Adrenal gland (tissue), 12 donors: Measurements from ENCODE around the gene ASAP2. TPM values are rescaled to one million over a fixed set of nuclear protein-coding genes. Genes with fewer than 3 reads are reported as not detected.

ENCODE experiments used
- DNase-seq, 7 donors: peaks; one replicate each; pipeline ENCODE4 v3.0.0-alpha.2; 2019 to 2020
- H3K27ac ChIP-seq, 5 donors: fragments of 200-600 bp; sonication (generic) in 4 of 5; 1 replicate in 3 of 5; 2 replicates in 2 of 5; pipeline versions ENCODE4 v1.5.1 to v1.8.0; 2016 to 2020; ENCODE audit warnings: mild to moderate bottlenecking in 1 of 5
- H3K27me3 ChIP-seq: fragments of 200-600 bp; 2 replicates; pipeline ENCODE4 v1.8.0; 2021
- H3K36me3 ChIP-seq, 2 donors: fragments of 200-600 bp; replicated peaks in 1 of 2; 1 replicate in 1 of 2; 2 replicates in 1 of 2; pipeline versions ENCODE4 v1.5.1 to v1.8.0; 2018 to 2022
- H3K4me1 ChIP-seq, 2 donors: fragments of 200-600 bp; replicated peaks in 1 of 2; 1 replicate in 1 of 2; 2 replicates in 1 of 2; pipeline versions ENCODE4 v1.5.1 to v1.8.0; 2018 to 2021
- H3K4me3 ChIP-seq, 4 donors: fragments of 200-600 bp; sonication (generic) in 3 of 4; one replicate each; pipeline ENCODE4 v1.5.1; 2016 to 2018
- H3K9me3 ChIP-seq, 3 donors: fragments of 200-600 bp; sonication (generic) in 1 of 3; replicated peaks in 1 of 3; 1 replicate in 2 of 3; 2 replicates in 1 of 3; pipeline versions ENCODE4 v1.5.1 to v1.8.0; 2016 to 2021
- POLR2A ChIP-seq, 2 donors: fragments of 450-650 bp; IDR thresholded peaks; one replicate each; pipeline ENCODE4 v1.6.1; 2017; ENCODE audit warnings: antibody characterized with exemption in 2 of 2, mild to moderate bottlenecking in 2 of 2, moderate library complexity in 1 of 2
- WGBS, 4 donors: extraction: QIAGEN DNeasy Blood & Tissue Kit in 2 of 4; methylation state at CpG; one replicate each; pipeline versions ENCODE4 v1.1.5 to v1.1.7; 2013 to 2017; 5-methylcytosine and 5-hydroxymethylcytosine counted together
- intact Hi-C, 2 donors: fragments of 100-400 bp; cut with DNase I; formaldehyde crosslinking; loops; one replicate each; pipeline versions ENCODE4 v1.14.1 to v1.15.0; 2022 to 2023
- polyA plus RNA-seq, 3 donors: library from polyadenylated mRNA; stranded (reverse); fragments of 200-250 nt in 2 of 3; fragments of 350-450 nt in 1 of 3; fragmentation: Illumina TruSeq in 1 of 3; extraction: RNeasy Lipid Tissue Mini Kit (QIAGEN cat#74804) in 1 of 3; gene quantifications; one replicate each; pipeline ENCODE4 v1.2.3, GENCODE V29; 2013 to 2014
- total RNA-seq, 9 donors: library from RNA; depleted of rRNA in 4 of 9; stranded (reverse); fragments of >200 nt in 4 of 9; fragments of 120-200 nt in 1 of 9; fragmentation: NEBNext Ultra II Directional in 1 of 9; extraction: Animal tissue kit (Norgen Biotek cat#: 25700) in 1 of 9; gene quantifications; one replicate each; pipeline versions ENCODE4 v1.1.0 to v1.2.4, GENCODE V29; 2013 to 2023
- TF ChIP-seq, protein P1 (sequence below), 6 experiments: fragments of 450-650 bp in 4 of 6; fragments of 200-600 bp in 2 of 6; sonication (generic) in 1 of 6; IDR thresholded peaks; 1 replicate in 5 of 6; 2 replicates in 1 of 6; pipeline versions ENCODE4 v1.5.1 to v1.8.0; 2016 to 2021; ENCODE audit warnings: antibody characterized with exemption in 6 of 6, mild to moderate bottlenecking in 2 of 6, moderate library complexity in 1 of 6
- donor health status: healthy with polysubstance abuse.
- donor health status: Bipolar disorder and iron deficiency.
- donor health status: DM: yes; HTN: yes; CAD: no.
- donor health status: DM: no; HTN: no; CAD: no.
- donor health status: DM: no; HTN: no; CAD: no.
- donor health status: DM: yes; HTN: yes; CAD: no.

The ASAP2 gene
- total and polyA plus RNA-seq, 12 donors, result 5.4 to 12.9 (median 7.7) TPM

DNA sequence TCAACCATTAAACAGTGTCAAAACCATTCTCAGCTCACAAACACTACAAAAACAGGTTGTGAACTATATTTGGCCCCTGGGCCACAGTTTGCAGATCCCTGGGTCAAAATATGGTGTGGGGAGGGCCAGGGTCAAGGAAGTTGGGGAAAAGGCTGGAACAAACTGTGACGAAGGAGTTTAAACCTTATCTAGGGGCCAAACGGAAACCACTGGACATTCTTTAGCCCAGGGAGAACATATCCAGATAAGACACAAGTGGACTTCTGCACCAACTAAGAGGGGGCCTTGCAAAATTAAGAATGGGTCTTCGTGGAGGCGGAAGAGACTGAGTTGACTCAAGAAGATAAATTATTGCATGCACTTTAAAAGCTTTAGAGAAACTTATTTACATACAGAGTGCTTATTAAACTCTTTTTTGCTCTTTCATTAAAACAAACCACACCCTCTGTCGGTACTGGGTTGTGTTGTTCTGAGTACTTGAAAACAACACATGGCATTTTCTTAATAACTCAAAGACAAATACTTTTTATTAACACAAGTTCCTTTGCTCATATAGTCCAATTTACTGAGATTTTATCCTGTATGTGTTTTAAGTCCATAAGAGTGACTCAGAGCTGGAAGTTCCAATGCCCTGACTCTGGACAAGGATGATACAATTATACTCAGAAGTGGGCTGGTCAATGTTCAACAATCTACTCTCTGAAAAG, 5.3 kb upstream of the ASAP2 start:
- TF ChIP-seq, protein P1, sequence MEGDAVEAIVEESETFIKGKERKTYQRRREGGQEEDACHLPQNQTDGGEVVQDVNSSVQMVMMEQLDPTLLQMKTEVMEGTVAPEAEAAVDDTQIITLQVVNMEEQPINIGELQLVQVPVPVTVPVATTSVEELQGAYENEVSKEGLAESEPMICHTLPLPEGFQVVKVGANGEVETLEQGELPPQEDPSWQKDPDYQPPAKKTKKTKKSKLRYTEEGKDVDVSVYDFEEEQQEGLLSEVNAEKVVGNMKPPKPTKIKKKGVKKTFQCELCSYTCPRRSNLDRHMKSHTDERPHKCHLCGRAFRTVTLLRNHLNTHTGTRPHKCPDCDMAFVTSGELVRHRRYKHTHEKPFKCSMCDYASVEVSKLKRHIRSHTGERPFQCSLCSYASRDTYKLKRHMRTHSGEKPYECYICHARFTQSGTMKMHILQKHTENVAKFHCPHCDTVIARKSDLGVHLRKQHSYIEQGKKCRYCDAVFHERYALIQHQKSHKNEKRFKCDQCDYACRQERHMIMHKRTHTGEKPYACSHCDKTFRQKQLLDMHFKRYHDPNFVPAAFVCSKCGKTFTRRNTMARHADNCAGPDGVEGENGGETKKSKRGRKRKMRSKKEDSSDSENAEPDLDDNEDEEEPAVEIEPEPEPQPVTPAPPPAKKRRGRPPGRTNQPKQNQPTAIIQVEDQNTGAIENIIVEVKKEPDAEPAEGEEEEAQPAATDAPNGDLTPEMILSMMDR (IDR thresholded peaks at IDR 0.05), result no peak
- TF ChIP-seq POLR2A (IDR thresholded peaks at IDR 0.05), result no peak
- DNase-seq, result peak in 1 of 7 donors; percentile 45
- WGBS, 4 donors, result 66 to 83% (median 71%) methylated on average over 5 of the region's 5 CpGs
- peak overlapping the region in 1 of 5 donors; percentile 16 for H3K27ac ChIP-seq
- H3K9me3 ChIP-seq, result no peaks in the 10 kb centered on the region
- H3K4me3 ChIP-seq, result no peak overlapping the region
- no peaks in the 10 kb centered on the region for H3K36me3 ChIP-seq
- intact Hi-C loops, result loop anchor here (10.0 kb wide), 1 partner anchor 133 kb away; no protein-coding TSS in a partner anchor
- no peaks in the 10 kb centered on the region for H3K4me1 ChIP-seq
- no peaks in the 10 kb centered on the region for H3K27me3 ChIP-seq

GRCh38 chr2:9203006-9203405, 3.6 kb upstream of the ASAP2 start:
- no peaks in the 10 kb centered on the region for H3K36me3 ChIP-seq
- no peak overlapping the region for H3K4me3 ChIP-seq
- no peaks in the 10 kb centered on the region for H3K9me3 ChIP-seq
- WGBS, 4 donors, result 93 to 99% (median 95%) methylated on average over 3 of the region's 3 CpGs
- intact Hi-C loops, result loop anchor here (10.0 kb wide), 1 partner anchor 132 kb away; no protein-coding TSS in a partner anchor
- no peak for TF ChIP-seq POLR2A (IDR thresholded peaks at IDR 0.05)
- TF ChIP-seq, protein P1 (IDR thresholded peaks at IDR 0.05), result no peak
- no peak for DNase-seq
- peaks cover 5 to 7% of the 10 kb centered on the region in 2 donors for H3K4me1 ChIP-seq
- no peaks in the 10 kb centered on the region for H3K27me3 ChIP-seq
- H3K27ac ChIP-seq, result no peak overlapping the region

GRCh38 chr2:9203876-9204275, 2.7 kb upstream of the ASAP2 start:
- H3K27me3 ChIP-seq, result no peaks in the 10 kb centered on the region
- H3K27ac ChIP-seq, result no peak overlapping the region
- no peaks in the 10 kb centered on the region for H3K9me3 ChIP-seq
- no peak for TF ChIP-seq POLR2A (IDR thresholded peaks at IDR 0.05)
- TF ChIP-seq, protein P1 (IDR thresholded peaks at IDR 0.05), result no peak
- 83 to 94% (median 90%) methylated on average over 5 of the region's 5 CpGs for WGBS, 4 donors
- H3K36me3 ChIP-seq, result no peaks in the 10 kb centered on the region
- no peak for DNase-seq
- intact Hi-C loops, result loop anchor here (10.0 kb wide), 1 partner anchor 131 kb away; no protein-coding TSS in a partner anchor
- H3K4me3 ChIP-seq, result no peak overlapping the region
- H3K4me1 ChIP-seq, result peaks cover 5 to 7% of the 10 kb centered on the region in 2 donors

DNA sequence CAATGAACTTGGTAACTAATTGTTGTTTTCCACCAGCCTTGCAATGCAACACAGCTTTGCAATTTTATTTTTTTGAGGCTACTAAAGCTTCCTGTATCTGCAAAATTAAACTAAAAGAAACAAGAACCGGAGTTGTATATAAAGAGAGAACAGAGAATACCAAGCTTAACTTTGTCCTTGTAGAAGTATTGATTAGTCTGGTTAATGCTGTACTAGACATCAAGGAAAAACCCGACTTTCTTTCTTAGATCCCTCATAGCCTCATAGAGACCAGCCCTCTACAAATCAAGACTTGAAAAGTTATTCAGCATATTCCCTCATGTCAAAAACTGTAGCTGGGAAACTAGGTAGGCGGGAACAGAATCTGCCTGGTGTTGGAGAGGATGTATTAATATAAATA, 1.7 kb upstream of the ASAP2 start:
- 88 to 98% (median 90%) methylated on average over 3 of the region's 3 CpGs for WGBS, 4 donors
- DNase-seq, result no peak
- Histone ChIP-seq H3K36me3 (no peaks in the 10 kb centered on the region), H3K9me3 (no peaks in the 10 kb centered on the region), H3K4me1 (peaks cover 5 to 7% of the 10 kb centered on the region in 2 donors), H3K27ac (no peak overlapping the region), H3K27me3 (no peaks in the 10 kb centered on the region), H3K4me3 (no peak overlapping the region)
- TF ChIP-seq, protein P1 (IDR thresholded peaks at IDR 0.05), result no peak
- TF ChIP-seq POLR2A (IDR thresholded peaks at IDR 0.05), result no peak
- intact Hi-C loops, result loop anchor here (10.0 kb wide), 1 partner anchor 130 kb away; no protein-coding TSS in a partner anchor
